Common myeloid progenitor, CD34-positive (primary cell): ENCODE measurements around the gene CNTFR.
"Not testable (repeated sequence)": the region's sequence is repeated elsewhere in the genome, so short reads cannot be mapped to it uniquely, and the experiment has no call there.

Experiments
- CTCF ChIA-PET: fragments of 350-600 bp; sonication (Branson Sonifier 250); formaldehyde crosslinking; loops from one replicate; lab custom pipeline; 2021; ENCODE audit warnings: antibody characterized with exemption; lab: Charles Lee
- POLR2A ChIA-PET: fragments of 350-600 bp; sonication (Branson Sonifier 250); formaldehyde crosslinking; loops from one replicate; lab custom pipeline; 2021; ENCODE audit warnings: antibody characterized with exemption; lab: Charles Lee
- DNase-seq, 3 donors: peaks; one replicate each; pipeline versions ENCODE4 v3.0.0 to v3.0.0-alpha.2; 2013
- H3K27ac ChIP-seq, 2 experiments: 1 replicate in 1 of 2; 2 replicates in 1 of 2; pipeline ENCODE4 v1.7.0; 2013; ENCODE audit warnings: inconsistent platforms in 2 of 2, low read length in 2 of 2, mild to moderate bottlenecking in 2 of 2, low read depth in 1 of 2, moderate library complexity in 1 of 2; ENCODE audit not compliant: severe bottlenecking in 2 of 2, insufficient read depth in 1 of 2, poor library complexity in 1 of 2
- H3K27me3 ChIP-seq, 5 experiments: replicated peaks in 2 of 5; 1 replicate in 3 of 5; 2 replicates in 2 of 5; pipeline versions ENCODE4 v1.6.1 to v1.7.0; 2013; ENCODE audit warnings: low read length in 4 of 5, mild to moderate bottlenecking in 2 of 5, moderate library complexity in 2 of 5, inconsistent platforms in 1 of 5; ENCODE audit not compliant: insufficient read depth in 5 of 5, control insufficient read depth in 4 of 5
- H3K36me3 ChIP-seq, 4 experiments: 1 replicate in 2 of 4; 2 replicates in 2 of 4; pipeline versions ENCODE4 v1.6.1 to v1.7.0; 2013; ENCODE audit warnings: low read length in 3 of 4, control low read depth in 1 of 4, mild to moderate bottlenecking in 1 of 4; ENCODE audit not compliant: control insufficient read depth in 4 of 4, insufficient read depth in 4 of 4
- H3K4me1 ChIP-seq, 4 experiments: 1 replicate in 3 of 4; 2 replicates in 1 of 4; pipeline versions ENCODE4 v1.6.1 to v1.7.1; 2013; ENCODE audit warnings: low read length in 3 of 4, mild to moderate bottlenecking in 3 of 4, control low read depth in 1 of 4, inconsistent platforms in 1 of 4, moderate library complexity in 1 of 4; ENCODE audit not compliant: control insufficient read depth in 4 of 4, insufficient read depth in 4 of 4; ENCODE audit errors: control extremely low read depth in 1 of 4
- H3K4me3 ChIP-seq, 7 experiments: 1 replicate in 4 of 7; 2 replicates in 3 of 7; pipeline versions ENCODE4 v1.5.1 to v1.7.0; 2013; ENCODE audit warnings: mild to moderate bottlenecking in 7 of 7, low read length in 6 of 7, moderate library complexity in 6 of 7, inconsistent platforms in 2 of 7, low read depth in 2 of 7, control low read depth in 1 of 7; ENCODE audit not compliant: insufficient read depth in 4 of 7, control insufficient read depth in 1 of 7; ENCODE audit errors: extremely low read depth in 1 of 7
- H3K9me3 ChIP-seq, 5 experiments: 1 replicate in 4 of 5; 2 replicates in 1 of 5; pipeline versions ENCODE4 v1.6.1 to v1.7.1; 2013; ENCODE audit warnings: low read length in 4 of 5, mild to moderate bottlenecking in 2 of 5, inconsistent platforms in 1 of 5, low read depth in 1 of 5, moderate library complexity in 1 of 5; ENCODE audit not compliant: control insufficient read depth in 4 of 5, insufficient read depth in 2 of 5; ENCODE audit errors: control extremely low read depth in 1 of 5
- WGBS: methylation state at CpG from one replicate; pipeline ENCODE4 v1.1.5; 2013; ENCODE audit not compliant: insufficient coverage; 5-methylcytosine and 5-hydroxymethylcytosine counted together

Gene CNTFR

DNA sequence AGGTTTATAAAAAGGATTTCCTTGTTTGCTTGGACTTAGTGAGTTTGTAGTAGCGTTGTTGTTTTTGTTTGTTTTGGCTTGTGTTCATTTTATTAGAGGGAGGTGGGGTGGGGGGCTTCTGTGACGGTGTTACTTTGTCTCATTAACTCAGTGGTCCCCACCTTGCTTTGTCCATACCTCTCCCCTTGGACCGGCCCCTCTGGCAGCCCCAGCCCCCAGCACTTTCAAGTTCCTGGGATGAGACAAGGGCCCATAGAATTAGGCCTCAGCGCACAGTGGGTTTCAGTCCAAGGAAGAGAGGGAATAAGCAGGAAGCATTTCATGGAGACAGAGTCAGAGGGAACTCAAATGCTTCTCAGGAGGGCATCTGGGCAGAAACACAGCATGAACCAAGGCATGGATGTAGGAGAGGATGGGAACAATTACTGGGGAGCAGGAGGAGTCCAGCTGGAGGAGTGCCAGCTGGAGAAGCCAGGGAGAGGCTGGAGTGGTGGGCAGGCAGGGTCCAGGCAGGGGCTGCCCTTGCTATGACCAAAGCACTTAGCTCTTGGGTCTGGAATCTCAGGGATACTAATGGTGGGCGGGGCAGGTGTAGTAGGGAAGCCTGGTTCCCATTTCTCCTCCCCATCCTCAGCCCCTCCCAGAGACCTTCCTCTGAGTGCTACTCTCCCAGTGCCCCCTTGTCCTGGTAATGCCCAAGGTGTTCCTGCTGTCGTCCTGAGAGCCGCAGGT is 43.3 kb downstream of the CNTFR start:
- Histone ChIP-seq H3K4me1 (no peaks in the 10 kb centered on the region), H3K27ac (no peak overlapping the region), H3K4me3 (no peak overlapping the region), H3K36me3 (no peaks in the 10 kb centered on the region), H3K27me3 (peaks cover 0 to 17% (median 4%) of the 10 kb centered on the region in 5 experiments), H3K9me3 (no peaks in the 10 kb centered on the region)
- ChIA-PET POLR2A (no interaction called here), CTCF (interaction anchor here (0.6 to 6.7 kb wide), 11 partner anchors 7 to 108 kb away, joined by 3 to 57 read pairs (median 12); partner anchors contain the start of gene ENHO)
- WGBS = 96% methylated on average over 3 of the region's 7 CpGs
- no peak for DNase-seq

DNA sequence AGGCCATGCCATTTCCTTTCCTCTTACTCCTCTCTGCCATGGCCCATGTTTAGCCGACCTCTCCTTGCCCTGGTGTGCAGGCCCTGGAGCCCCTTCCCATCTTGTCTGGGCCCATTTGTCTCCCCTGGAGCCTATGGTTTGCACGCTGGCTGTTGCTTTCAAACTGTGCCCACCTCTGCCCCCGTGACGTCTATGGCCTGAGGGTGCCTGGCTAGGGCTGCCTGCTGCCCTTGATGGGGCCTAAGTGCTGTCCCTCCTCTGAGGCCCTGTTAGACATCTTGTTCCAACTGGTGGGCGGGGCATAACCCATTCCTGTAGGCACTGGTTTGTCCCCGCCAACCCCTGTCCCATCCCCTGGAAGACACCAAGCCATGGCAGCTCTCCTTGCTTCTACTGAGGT is 44.0 kb downstream of the CNTFR start:
- ChIA-PET POLR2A (no interaction called here), CTCF (interaction anchor here (0.9 to 3.0 kb wide), 2 partner anchors 10 to 21 kb away, joined by 3 to 12 read pairs; partner anchors contain the start of gene ENHO)
- no peak overlapping the region for H3K4me3 ChIP-seq
- DNase-seq = no peak
- H3K9me3 ChIP-seq = no peaks in the 10 kb centered on the region
- H3K4me1 ChIP-seq = no peaks in the 10 kb centered on the region
- H3K27ac ChIP-seq = no peak overlapping the region
- H3K27me3 ChIP-seq = peaks cover 0 to 17% (median 4%) of the 10 kb centered on the region in 5 experiments
- H3K36me3 ChIP-seq = no peaks in the 10 kb centered on the region
- 96% methylated on average over 6 of the region's 6 CpGs for WGBS

DNA sequence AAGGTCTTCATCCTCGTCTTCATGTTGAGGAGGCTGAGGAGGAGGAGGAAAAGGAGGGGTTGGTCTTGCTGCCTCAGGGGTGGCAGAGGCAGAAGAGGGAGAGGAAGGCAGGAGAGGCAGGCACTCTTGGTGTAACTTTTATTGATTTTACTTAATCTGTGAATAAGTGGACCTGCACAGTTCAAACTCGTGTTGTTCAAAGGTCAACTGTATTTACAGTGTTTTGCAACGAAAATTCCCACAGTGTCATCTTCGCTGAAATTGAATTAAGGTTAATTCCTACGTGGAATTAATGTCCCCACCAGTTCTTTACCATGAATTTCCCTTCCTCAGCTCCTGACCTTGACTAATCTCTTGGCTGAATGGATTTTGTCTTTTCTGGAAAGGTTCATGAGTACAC is 45.5 kb downstream of the CNTFR start:
- H3K4me3 ChIP-seq = no peak overlapping the region
- no peaks in the 10 kb centered on the region for H3K9me3 ChIP-seq
- ChIA-PET CTCF (interaction anchor here (0.7 to 1.6 kb wide), 4 partner anchors 20 to 107 kb away, joined by 3 to 5 read pairs (median 4); no protein-coding TSS in a partner anchor), POLR2A (no interaction called here)
- H3K4me1 ChIP-seq = no peaks in the 10 kb centered on the region
- peaks cover 0 to 17% (median 2%) of the 10 kb centered on the region in 5 experiments for H3K27me3 ChIP-seq
- no peaks in the 10 kb centered on the region for H3K36me3 ChIP-seq
- no peak overlapping the region for H3K27ac ChIP-seq
- 78% methylated on average over 4 of the region's 5 CpGs for WGBS
- DNase-seq = no peak

DNA sequence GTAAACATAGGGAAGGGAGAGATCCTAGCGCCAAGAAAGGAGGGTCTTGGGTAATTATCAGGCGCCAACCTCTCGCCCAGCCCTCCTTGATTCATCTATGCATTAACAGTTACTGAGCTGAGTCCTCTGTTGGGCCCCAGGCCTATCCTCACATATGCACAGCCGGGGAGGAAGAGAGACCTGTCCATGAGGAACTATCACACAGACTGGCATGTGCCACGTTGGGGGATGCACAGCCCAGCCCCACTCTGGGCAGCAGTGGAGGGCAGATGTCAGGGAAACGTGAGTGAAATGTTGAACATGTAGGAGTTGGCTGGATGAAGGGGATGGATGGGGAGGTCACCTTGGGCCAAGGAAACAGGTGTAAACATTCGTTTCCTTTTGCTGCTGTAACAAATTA is 48.0 kb downstream of the CNTFR start:
- Histone ChIP-seq H3K9me3 (no peaks in the 10 kb centered on the region), H3K27me3 (peaks cover 0 to 13% (median 6%) of the 10 kb centered on the region in 5 experiments), H3K36me3 (no peaks in the 10 kb centered on the region), H3K27ac (no peak overlapping the region), H3K4me1 (no peaks in the 10 kb centered on the region), H3K4me3 (no peak overlapping the region)
- 98% methylated on average over 6 of the region's 7 CpGs for WGBS
- POLR2A ChIA-PET = no interaction called here
- CTCF ChIA-PET = no interaction called here
- no peak for DNase-seq

DNA sequence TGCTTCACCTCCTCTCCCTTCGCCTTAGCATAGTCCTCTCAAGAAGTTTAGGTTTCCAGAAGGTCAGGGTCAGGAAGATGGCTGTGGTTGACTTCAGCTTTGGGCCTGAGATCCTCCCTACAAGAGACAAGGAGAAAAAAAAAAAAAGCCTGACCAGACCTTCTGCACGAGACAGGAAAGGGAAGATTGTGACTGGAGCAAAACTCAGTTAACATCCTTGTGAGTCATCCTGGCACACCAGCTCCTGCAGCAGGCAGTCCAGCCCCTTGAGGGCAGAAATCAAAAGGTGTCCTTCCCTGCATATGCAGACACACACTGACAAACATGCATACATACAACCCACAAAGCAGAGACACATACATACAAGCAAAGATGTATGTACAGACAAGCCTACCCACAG is 48.7 kb downstream of the CNTFR start:
- H3K4me1 ChIP-seq = no peaks in the 10 kb centered on the region
- H3K27ac ChIP-seq = no peak overlapping the region
- H3K9me3 ChIP-seq = no peaks in the 10 kb centered on the region
- 17% methylated on average over 1 of the region's 2 CpGs for WGBS
- CTCF ChIA-PET = interaction anchor here (0.6 to 1.4 kb wide), 2 partner anchors 9 to 370 kb away, joined by 3 read pairs; no protein-coding TSS in a partner anchor
- no peak for DNase-seq
- peaks cover 0 to 16% (median 6%) of the 10 kb centered on the region in 5 experiments for H3K27me3 ChIP-seq
- H3K4me3 ChIP-seq = no peak overlapping the region
- POLR2A ChIA-PET = no interaction called here
- H3K36me3 ChIP-seq = no peaks in the 10 kb centered on the region

DNA sequence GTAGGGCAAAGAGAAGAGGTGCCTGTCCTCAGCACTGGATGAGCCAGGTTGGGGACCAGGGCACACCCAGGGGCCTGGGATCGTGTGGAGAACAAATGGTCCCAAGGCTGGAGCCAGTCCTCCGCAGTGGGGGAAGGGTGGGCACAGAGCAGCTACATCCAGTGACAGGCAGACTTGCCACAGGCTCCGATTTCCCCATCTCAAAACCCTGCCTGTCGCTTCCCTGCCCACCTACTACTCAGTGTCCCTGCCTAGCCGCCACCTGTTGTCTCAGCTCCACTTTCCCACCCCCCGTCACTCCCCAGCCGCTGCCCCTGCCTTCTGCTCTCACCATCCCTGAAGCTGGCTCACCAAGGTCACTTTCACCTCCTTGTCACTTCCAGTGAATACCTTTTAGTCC is 52.8 kb downstream of the CNTFR start:
- Histone ChIP-seq H3K27me3 (peaks cover 0 to 16% (median 6%) of the 10 kb centered on the region in 5 experiments), H3K4me3 (no peak overlapping the region), H3K27ac (no peak overlapping the region), H3K36me3 (no peaks in the 10 kb centered on the region), H3K4me1 (no peaks in the 10 kb centered on the region), H3K9me3 (peaks cover 0 to 4% (median 2%) of the 10 kb centered on the region in 5 experiments)
- no peak for DNase-seq
- WGBS = 85% methylated on average over 7 of the region's 7 CpGs
- POLR2A ChIA-PET = no interaction called here
- CTCF ChIA-PET = interaction anchor here (1.3 to 1.9 kb wide), 2 partner anchors 11 to 64 kb away, joined by 3 to 5 read pairs; no protein-coding TSS in a partner anchor

GRCh38 chr9:34532041-34532440 is 57.5 kb downstream of the CNTFR start:
- POLR2A ChIA-PET, H3K36me3 ChIP-seq, H3K9me3 ChIP-seq, DNase-seq, H3K27ac ChIP-seq, H3K4me3 ChIP-seq, H3K4me1 ChIP-seq: not testable (repeated sequence)
- peaks cover 0 to 16% (median 4%) of the 10 kb centered on the region in 5 experiments for H3K27me3 ChIP-seq
- CTCF ChIA-PET = interaction anchor here (1.5 kb wide), 1 partner anchor 102 kb away, joined by 3 read pairs; no protein-coding TSS in a partner anchor
- 95% methylated on average over 7 of the region's 8 CpGs for WGBS
